Measurements from ENCODE around the gene GDPD4.
A peak's percentile ranks its signal among the peaks of the same experiment; 100 is the strongest.

GDPD4 gene

DNA sequence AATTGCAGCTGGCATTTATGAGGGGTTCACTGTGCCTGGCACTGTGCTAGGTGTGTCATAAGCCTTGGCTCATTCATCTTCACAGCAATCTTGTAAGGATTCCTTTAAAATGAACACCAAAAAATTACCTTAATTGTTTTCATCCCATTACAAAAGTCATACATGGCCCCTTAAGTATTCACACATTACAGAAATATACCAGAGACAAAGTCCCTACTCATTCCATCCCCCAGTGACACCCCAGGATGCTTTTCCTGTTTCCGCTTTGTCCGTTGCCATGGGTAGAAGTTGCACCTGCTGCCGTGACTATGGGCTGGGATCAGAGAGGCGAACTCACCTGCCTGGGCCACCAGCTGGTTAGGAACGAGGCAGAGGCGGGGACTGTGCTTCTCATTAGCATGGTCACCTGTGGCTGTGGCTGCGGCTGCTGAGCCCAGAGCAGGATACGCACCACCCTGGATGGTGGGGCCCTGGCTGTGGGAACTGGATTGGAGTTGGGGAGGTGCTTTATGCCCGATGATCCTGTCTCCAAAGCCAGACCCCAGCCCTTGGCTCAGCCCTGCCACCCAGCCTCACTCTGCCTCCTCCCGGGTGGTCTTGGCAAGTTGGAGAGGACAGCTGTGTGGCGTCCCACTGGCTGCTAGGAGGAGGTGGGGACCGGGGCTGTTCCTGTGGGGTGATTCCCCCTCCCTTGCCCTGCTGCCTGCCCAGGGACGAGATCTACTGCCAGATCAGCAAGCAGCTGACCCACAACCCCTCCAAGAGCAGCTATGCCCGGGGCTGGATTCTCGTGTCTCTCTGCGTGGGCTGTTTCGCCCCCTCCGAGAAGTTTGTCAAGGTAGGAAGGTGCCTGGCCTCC, 112.6 kb downstream of the GDPD4 start:
- no peak for DNase-seq

DNA sequence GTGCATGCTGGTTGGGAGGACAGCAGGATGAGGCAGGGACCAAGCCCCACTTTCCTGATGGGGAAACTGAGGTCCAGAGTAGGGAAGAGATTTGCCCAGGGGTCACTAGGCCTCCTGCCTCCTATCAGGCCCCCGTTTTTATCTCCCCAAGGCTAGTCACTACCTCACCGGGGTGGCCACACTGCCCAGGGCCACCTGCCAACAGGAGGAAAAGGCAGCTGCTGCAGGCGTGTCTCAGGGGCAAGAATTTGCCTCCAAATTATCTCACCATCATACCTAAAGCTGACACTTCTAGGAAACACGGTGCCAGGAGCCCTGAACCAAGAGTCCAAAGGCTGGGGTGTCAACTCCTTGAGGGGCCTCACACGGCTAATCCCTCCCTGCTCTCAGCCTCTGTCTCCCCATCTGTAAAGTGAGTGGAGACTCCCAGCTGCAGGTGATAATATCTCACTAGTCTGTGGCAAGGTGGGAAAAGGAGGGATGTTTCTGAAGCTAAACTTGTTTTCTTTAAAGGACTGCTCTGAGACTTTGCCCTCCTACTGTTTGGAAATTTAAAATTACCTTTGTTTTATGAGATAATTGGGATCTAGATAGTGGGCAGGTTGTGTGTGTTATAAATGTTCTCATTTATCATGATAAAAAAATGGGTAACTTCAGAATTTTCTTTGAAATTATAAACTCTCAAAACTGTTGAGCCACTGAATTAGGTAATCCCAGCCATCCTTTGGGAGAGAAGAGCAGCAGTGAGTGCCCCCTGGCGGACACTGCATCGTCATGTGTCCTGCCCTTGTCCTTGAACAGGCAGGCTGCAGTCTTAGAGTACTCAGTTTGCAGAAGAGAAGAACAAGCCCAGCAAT, 113.5 kb downstream of the GDPD4 start:
- peak in 3 of 4 experiments; percentile 13 to 45 (median 25) for DNase-seq

DNA sequence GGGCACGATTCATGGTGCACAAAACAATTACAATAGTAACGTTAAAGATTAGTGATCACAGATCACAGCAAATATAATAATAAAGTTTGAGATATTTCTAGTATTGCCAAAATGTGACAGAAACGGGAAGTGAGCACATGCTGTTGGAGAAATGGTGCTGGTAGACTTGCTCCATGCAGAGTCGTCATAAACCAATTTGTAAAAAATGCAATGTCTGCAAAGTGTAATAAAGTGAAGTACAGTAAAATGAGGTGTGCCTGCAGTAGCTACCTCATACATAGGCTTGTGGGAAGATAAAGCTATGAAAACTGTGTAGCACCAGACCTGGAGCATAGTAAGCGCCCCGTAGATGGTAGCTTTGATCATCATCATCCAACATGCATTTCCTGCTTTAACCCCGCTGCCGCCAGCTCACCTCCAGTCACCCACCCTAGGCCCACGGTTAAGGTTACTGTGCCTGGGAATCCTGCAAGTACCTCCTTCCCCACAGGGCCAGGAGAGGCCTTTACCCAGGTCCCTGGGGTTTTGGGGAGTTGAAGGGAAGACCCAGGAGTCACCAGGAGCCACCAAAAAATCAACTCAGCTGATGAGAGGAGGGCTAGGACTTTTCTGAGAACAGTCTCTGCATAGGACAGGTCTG, 114.3 kb downstream of the GDPD4 start:
- no peak for DNase-seq

DNA sequence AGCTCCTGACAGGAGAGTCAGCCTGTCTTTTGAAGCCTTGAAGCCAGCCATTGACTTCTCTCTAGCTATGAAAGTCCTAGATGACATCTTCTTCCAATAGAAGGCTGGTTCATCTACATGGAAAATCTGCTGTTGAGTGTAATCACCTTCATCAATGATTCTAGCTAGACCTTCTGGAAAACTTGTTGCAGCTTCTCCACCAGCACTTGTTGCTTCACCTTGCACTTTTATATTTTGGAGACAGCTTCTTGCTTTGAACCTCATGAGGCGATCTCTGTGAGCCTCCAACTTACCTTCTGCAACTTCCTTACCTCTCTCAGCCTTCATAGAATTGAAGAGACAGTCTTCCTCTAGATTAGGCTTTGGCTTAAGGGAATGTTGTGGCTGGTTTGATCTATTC, 115.2 kb downstream of the GDPD4 start:
- no peak for DNase-seq

DNA sequence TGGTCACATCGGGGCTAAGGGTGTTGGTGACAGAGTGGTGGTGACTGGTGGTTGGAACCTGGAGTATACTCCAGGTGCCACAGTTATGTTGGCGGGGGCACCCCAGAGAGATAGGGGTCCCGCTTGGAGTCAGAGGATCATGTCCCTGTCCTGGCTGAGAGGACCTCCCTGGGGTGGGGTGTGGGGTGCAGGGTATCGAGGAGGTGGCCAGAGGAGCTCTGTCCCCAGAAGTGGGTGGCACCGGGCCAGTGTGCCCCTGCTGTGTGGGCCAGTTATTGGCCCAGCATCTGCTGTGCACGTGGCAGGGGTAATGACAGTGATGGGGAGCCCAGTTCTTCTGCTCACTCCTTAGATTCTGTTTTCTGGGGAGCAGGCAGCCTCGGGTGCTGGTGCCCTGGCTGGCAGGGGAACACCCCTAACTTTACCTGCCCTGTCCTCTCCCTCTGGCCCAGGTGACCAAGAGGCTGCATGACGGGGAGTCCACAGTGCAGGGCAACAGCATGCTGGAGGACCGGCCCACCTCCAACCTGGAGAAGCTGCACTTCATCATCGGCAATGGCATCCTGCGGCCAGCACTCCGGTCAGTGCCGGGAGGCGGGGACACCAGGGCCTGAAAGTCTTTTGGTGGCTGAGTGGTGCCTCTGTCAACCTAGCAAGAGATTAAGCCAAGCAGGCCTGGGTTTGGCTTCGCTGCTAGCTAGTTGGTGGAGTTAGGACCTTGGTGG, 117.2 kb downstream of the GDPD4 start:
- DNase-seq: no peak

DNA sequence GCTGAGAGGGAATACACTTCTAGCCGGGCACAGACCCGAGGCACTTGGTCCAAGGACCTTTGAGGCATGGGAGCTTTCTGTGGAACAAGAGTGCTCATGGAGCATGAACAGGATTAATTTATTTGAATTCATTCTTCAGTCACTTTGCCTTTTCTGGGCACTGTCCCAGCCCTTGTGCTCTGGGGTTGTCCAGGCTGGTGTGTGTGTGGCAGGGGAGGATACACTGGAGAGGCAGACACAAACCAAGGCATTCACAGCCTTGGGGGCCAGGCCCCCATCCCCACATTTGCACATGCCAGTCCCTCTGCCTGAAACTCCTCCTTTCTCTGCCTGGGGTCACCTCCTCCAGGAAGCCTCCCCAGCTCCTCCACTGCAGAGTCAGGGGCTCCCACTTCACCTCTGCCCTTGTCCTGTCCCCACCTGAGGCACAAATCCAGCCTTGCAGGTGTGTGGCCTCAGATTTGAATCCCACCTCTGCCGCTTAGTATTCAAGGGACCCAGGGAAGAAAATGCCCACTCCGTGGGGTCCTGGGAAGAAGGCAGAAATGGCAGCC, 118.0 kb downstream of the GDPD4 start:
- DNase-seq: no peak

DNA sequence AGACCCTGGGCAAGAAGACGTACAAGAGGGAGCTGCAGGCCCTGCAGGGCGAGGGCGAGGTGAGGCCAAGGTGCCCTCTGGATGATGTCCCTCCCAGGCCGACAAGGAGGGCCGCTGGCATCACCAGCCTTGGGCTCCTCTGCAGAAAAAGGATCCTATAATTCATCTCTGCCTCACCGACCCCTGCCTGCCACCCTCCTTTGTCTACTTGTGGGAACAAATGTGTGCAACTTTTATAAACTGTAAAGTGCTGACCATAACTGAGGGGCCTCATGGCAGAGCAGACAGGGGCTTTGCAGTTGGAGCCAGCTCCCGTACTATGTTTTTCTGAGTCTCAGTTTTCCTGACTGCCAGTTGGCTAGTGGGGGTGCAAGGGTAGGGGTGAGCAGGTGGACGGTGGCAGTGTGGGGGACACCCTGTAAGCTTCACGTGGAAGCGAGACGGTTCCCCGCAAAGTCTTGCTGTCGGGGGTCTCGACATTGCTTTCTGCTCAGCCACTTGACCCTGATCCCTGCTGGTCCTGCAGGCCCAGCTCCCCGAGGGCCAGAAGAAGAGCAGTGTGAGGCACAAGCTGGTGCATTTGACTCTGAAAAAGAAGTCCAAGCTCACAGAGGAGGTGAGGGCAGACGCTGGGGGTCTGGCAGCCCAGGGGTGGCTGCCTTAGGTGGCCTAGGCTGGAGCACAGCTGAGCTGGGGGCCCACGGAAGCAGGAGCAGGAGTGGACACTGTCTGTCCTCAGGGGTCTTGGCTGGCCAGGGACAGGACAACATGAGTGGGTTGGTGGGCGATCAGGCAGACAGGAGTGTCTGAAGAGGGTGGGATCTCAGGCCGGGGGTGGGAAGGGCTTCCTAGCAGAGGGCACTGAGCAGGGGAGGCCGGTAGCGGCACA, 118.7 kb downstream of the GDPD4 start:
- no peak for DNase-seq

DNA sequence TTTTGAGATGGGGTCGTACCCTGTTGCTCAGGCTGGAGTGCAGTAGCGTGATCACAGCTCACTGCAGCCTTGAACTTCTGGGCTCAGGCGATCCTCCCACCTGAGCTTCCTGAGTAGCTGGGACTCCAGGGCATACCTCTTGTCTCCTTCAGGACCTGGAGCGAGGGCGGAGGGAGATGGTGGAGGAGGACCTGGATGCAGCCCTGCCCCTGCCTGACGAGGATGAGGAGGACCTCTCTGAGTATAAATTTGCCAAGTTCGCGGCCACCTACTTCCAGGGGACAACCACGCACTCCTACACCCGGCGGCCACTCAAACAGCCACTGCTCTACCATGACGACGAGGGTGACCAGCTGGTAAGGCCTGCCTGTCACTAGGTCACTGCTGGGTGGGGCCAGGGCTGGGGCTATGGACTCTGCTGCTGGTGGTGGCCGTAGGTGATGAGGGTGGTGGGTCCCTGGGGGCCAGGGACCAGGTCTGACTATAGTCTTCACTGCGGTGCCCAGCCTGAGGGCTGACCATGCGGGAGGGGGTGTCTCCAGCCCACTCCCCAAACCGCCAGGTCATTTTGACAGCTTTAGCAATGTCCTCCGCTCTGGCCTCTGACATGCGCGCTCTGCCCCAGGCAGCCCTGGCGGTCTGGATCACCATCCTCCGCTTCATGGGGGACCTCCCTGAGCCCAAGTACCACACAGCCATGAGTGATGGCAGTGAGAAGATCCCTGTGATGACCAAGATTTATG, 119.5 kb downstream of the GDPD4 start:
- DNase-seq: no peak

DNA sequence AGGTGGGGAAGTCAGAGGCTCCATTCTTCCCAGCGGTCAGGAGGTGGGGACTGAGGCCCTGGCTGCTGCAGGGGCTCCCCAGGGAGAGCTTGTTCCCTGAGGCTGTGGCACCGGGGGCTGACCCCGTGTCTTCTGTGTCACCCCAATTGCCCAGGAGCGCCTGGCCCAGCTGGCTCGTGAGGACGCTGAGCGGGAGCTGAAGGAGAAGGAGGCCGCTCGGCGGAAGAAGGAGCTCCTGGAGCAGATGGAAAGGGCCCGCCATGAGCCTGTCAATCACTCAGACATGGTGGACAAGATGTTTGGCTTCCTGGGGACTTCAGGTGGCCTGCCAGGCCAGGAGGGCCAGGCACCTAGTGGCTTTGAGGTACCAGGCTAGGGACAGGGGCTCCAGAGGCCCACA, 120.3 kb downstream of the GDPD4 start:
- no peak for DNase-seq

DNA sequence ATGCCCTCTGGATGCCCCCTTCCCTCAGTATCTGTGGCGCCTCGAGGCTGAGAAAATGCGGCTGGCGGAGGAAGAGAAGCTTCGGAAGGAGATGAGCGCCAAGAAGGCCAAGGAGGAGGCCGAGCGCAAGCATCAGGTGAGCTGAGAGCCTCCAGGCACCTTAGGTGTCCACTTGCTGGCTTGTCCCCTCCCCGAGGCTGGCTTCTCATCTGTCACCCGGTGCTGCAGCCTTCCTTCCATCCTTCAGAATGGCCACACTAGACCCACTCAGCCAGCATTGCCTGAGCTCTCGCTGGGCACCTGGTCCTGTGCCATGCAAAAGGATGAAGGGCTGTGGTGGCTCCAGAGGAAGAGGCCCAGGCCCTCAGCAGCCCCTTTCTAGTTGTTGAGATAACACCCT, 121.1 kb downstream of the GDPD4 start:
- no peak for DNase-seq

DNA sequence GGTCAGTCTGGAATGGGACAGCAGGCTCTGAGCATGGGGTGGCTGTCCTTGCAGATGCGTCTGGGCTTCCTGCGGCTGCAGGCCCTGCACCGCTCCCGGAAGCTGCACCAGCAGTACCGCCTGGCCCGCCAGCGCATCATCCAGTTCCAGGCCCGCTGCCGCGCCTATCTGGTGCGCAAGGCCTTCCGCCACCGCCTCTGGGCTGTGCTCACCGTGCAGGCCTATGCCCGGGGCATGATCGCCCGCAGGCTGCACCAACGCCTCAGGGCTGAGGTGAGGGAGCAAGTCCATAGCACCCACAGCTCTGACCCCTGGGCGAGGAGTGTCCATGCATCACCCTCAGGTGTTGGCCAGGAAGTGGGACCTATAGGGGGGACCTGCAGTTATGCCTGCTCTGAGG, 121.8 kb downstream of the GDPD4 start:
- no peak for DNase-seq

DNA sequence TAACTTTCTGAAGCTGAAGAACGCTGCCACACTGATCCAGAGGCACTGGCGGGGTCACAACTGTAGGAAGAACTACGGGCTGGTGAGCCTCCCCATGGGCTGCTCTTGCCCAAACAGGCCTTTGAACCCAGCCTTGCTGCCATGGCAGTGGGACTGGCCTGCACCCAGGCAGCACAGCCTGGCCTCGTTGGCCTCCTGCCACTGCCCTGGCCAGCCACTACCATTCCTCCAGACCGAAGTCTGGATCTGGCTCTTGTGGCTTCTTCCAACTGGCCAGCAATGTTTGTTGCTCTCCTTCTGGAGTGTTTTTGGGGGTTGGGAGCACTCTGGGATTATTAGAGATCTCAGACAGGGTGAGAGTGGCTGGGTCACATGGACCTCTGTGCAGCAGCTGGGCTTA, 122.4 kb downstream of the GDPD4 start:
- DNase-seq: no peak

DNA sequence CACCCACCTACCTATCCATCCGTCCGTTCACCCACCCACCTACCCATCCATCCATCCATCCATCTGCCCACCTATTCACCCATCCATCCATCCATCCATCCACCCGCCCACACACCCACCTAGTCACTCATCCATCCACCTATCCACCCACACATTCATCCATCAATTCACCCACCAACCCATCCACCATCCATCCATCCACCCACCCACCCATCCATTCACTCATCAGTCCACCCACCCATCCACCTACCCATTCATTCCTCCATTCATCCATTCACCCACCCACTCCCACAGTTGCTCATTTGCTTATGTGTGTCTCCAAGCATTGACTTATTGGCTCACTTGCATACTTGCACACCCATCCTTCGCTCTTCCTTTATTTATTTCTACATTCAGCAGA, 123.3 kb downstream of the GDPD4 start:
- DNase-seq: no peak

DNA sequence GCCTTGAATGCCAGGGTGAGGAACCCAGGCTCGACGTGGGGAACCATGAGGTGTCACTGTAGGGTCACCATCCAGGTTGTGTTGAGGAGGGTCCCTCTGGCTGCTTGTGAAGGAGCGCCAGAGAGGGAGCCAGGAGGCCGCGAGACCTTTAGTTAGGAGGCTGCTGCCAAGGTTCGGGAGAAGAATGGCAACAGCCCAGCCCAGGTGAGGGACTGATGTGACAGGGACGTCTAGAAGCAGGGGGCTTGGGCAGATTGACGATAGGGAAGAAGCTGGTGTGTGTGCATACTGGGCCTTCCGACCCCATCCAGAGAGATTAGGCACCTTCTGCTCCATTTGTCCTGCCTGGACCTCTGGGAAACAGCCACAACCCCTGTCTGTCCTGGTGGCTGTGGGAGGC, 124.5 kb downstream of the GDPD4 start:
- DNase-seq: no peak

DNA sequence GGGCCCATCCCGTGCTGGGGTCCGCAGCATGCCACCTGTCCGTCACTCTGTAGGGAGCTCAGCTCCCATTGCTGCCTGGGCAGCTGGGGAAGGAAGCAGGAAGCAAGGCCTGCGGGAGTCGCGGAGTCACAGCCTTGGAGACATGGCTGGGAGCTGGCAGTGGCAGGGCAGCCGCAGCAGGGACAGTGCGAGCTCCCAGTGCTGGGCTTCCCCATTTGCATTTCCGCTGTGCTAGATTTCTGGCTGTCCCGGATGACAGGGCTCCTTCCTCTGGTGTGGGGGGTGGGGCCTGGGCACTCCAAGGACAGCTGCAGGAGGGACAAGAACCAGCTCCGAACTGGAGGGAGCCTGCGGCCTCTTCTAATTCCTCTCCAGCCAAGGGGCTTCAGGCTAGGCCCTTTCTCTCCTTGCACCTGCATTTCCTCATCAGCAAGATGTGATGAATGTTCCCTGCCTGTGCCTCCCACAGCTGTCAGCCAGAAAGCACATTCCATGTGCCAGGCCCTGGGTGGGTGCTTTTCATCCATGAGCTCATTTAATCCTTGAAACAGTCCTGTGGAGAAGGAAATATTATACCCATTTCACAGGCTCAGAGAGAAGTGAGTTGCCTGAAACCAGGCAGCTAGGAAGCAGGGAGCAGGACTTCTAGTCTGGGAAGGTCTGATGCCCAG, 125.5 kb downstream of the GDPD4 start:
- DNase-seq: no peak

DNA sequence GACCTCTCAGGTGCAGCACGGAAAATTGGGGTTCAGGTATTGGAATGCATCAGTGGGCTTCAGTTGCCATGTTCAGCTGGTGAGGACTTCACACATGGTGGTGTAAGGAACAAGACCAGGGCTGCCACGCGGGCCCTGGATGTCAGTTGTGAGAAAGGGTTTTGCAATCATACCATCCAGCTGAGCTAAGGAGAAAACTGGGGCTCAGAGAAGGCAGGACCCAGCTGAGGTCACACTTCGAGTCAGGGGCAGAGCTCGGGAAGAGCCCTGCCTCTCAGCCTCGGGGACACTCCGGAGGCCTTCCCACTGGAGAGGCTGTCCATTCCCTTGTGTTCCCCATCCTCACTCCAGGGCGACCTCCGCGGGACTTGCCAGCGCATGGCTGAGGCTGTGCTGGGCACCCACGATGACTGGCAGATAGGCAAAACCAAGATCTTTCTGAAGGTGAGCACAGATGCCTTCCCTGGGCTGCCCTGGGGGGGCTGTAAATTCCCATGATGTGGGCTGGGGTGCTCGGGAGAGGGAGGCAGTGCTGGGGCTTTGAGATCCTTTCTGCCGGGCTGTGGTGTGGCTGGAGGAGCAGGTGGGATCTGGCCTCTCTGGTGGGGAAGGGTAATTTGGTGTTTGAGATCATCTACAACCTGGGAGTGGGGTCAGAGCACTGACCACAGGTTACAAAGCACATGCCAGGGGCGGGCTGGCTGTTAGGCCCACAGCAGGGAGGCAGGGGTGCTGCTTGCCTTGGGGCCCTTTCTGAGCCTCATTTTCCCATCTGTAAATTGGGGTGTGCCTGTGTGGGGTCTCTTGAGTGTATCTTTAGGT, 126.3 kb downstream of the GDPD4 start:
- DNase-seq: no peak

DNA sequence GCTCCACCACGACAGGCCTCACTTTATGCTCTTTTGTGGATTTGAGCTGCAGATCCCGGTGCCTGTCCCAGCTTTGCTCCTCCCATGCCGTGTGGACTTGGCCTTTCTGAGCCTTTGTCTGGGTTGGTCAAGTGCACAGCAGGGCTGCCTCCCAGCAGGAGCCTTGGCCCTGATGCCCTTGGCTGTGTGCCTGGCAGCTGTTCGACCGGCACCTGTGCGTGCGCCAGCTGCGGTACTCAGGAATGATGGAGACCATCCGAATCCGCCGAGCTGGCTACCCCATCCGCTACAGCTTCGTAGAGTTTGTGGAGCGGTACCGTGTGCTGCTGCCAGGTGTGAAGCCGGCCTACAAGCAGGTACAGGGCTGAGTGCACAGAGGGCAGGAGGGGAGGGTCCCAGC, 126.9 kb downstream of the GDPD4 start:
- DNase-seq: no peak

DNA sequence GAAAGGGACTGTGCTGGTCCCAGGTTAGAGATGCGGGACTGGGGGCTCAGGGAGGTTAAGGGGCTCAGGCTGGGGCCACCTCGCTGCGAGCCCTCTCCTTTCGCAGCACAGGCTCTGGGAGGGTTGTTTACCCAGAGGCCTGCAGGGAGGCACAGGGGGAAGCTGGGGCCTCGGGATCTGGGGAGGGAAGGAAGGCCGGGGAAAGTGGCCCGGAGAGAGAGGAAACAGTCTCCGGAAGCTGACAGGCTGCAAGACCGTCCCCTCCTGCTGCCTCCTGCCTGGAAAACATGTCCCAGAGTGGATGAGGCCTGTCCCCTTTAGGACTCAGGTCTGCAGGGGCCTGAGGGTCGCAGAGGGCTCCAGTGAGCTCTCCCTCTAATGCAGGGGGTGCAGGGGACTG, 128.0 kb downstream of the GDPD4 start:
- no peak for DNase-seq

DNA sequence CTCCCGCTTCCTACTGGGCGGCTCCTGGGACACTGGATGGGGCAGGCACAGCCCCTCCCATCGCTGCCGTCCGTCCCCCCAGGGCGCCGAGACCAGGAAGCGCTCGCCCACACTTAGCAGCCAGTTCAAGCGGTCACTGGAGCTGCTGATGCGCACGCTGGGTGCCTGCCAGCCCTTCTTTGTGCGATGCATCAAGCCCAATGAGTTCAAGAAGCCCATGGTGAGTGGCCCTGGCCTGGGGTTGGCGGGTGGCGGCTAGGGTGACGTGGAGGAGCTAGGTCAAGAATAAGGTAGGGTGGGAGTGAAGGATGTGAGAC, 128.9 kb downstream of the GDPD4 start:
- DNase-seq: no peak

Data from activated naive CD4-positive, alpha-beta T cell (primary cell).